Stimulated activated CD4-positive, alpha-beta T cell treated with anti-CD3 and anti-CD28 coated beads, Interleukin-4, amount 100 ng/mL, for 4 hours (primary cell): ENCODE measurements around the gene TCEA3.

Experiments used
- DNase-seq, 2 experiments: peaks; one replicate each; pipeline ENCODE4 v3.0.0-alpha.2; 2020

The TCEA3 gene

DNA sequence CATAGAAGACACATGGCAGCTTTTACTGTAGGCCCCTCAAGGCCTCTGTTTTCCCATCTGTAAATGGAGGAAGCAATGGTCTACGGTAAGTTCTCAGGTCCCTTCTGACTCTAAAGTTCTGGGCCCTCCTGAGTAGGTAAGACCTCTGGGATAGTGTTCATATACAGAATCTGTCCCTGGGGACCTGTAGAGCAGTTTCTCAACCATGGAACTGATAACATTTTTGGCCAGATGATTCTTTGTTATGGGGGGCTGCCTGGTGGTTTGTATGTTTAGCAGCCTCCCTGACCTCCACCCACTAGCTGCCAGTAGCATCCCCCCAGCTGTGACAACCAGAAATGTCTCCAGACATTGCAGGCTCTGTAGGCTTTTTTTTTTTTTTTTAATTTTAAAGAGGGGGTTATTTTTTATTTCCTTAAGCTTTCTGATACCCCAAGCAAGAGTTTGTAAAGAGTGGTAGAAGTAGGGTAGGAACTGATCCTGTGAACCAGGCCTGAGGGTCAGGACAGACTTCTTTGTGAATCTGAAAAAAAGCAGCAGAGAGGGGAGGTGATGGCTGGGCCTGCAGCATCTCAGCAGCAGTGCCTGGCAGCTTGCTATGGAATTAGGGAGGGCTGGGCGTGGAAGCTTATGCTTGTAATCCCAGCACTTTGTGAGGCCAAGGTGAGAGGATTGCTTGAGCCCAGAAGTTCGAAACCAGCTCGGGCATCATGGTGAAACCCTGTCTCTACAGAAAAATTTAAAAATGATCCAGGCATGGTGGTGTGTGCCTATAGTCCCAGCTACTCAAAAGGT lies 20.2 kb upstream of the TCEA3 start:
- no peak for DNase-seq

DNA sequence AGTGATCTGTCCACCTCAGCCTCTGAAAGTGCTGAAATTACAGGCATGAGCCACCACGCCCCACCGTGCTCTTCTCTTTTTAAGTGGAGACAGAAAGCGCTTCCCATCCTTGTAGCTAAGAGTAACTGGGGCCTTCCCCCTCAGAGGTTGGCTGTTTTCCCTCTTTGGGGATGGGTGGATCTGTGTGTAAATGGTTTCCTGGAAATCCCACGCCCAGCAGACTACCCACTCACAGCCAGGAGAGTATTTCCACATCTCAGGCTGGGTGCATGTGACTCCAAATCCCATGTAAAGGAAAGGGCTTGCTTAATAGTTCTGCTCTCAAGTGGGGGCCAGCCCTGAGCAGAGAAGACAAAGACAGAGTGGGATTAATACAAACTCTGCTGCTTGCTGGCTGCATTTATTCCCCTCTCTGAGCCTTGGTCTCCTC lies 19.6 kb upstream of the TCEA3 start:
- no peak for DNase-seq

DNA sequence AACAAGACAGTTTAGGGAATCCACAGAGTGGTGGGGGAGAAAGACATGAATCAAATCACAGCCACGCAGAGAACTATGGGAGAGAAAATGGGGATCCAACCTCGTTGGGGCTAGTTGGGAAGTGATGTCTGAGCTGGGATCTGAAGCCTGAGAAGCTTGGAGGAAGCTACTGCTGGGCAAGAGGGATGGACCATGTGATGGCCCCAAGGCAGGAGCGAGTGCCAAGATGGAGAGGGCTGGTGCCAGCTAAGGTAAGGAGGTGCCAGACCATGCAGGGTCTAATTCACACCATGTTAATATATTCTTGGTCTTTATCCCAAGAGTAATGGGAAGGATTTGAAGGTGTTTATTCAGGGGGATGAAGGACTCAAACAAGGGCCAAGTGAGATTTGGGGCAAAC lies 18.2 kb upstream of the TCEA3 start:
- no peak for DNase-seq

DNA sequence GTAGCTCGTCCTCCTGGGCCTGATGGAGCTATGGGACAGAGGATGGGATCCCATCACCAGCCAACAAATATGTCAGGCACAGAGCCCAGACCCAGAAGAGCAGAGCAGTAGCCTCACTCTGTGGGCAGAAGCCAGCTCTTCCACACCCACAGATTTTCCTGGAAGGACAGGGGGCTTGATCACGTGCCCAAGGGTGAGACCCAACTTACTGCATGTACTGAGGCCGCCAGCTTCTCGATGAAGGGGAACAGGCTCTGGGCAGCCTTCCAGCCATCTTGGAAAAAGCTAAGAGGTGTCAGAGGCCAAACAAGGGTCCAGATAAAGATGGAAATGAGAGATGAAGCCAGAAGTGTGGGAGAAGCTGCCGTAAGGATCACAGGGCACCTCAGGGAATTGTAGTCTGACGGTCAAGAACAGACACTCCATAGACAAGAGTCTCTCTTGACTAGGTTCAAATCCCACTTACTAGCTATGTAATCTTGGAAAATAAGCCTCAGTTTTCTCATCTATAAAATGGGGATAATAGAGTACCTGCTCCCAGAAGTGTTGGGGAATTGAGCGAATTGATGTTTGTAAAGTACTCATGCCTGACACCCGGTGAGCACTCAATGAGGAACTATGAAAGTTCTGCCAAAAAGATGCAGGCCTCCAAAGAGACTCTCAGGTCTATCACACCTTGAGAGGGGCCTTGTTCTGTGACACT lies 17.0 kb upstream of the TCEA3 start:
- DNase-seq, result no peak

DNA sequence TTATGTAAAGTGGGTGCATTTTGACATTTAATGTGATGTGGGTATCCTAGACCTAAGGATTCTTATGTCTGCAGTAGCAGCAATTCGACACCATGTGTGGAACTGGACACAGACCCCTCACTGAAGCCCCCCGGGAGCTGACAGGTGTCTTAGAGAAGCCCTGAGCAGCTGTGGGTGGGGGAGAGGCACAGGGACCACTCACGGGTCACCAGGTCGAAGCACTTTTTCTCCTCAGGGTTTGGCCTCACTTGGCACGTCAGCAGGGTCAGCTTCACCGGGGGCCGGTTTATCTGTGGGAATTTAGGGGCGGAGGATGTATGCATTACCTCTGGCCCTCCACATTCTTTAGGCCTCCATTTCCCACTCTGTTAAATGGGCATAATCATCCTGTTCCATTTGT lies 14.0 kb upstream of the TCEA3 start:
- no peak for DNase-seq

DNA sequence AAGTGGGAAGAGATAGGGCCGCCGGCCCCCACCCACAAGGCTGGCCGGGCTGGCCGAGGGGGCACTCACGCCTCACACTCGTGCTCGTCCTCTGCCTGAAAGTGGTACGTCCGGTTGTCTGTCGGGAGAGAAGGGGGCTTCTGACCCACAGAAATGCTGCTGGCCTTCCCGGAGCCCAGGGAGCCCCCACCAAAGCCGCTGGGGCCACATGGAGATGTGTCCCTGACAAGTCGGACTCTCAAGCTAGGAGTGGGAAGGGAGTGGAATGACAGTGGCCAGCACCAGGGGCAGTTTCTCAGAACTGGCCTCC lies 12.8 kb upstream of the TCEA3 start:
- DNase-seq, result no peak

DNA sequence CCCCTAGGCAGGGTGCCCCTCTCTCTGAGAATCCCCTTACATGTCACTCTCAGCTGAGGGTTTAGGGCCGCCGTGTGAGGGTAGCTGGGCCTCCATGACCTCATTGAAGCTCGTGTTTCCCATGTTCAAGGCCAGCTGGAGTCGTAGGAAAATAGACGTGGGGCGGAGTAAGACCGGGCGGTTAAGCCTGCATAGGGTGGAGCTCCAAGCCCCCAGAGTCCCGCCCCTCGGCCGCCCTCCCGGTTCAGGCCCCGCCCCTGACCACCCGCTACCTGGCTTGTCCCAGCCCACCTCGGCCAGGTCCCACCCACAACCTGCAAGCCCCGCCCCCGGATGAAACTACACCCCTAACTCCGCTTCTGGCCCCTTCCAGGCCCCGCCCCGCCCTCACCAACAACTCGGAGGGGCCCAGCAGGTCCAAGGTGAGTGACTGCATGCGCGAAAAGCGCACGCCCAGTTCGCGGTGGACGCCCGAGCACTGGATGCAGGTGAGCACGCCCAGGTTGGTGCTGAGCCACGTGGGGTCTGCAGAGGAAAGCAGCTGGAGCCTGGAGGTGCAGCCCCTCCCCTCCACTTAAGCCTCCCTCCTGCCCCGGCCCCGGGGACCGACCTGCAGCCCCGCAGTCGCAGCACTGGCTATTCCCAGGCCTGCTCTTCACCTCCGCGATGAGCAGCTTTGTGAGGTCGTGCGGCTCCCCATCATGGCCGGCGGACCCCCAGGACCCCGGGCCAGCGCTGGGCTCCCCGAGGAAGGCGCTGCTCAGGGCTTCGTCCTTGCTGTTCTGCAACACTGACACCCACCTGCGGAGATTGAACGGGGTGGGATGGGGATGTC lies 12.2 kb upstream of the TCEA3 start:
- DNase-seq, result peak; percentile 29 to 36

DNA sequence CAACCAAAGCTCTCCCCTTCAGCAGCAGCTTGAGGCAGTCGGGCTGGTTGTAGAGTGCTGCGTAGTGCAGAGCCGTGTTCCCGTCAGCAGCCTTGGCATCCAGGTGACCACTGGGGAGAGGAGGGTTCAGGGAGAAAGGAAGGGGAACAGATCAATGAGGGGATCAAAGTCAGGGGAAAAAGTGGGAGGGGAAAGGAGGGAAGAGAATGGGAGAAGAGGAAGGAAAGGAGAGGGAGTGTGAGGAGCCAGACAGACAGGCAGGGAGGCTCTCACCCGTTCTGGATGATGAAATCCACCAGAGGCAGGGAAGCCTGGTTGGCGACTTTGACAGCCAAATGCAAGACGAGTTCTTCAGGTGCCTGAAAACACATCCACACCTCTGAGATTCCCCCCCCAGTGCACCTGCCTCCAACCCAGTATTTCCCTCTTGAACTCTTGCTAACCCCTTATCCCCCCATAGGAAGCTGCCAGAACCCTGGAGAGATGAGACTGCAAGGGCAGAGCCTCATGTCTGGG lies 9.8 kb upstream of the TCEA3 start:
- no peak for DNase-seq

DNA sequence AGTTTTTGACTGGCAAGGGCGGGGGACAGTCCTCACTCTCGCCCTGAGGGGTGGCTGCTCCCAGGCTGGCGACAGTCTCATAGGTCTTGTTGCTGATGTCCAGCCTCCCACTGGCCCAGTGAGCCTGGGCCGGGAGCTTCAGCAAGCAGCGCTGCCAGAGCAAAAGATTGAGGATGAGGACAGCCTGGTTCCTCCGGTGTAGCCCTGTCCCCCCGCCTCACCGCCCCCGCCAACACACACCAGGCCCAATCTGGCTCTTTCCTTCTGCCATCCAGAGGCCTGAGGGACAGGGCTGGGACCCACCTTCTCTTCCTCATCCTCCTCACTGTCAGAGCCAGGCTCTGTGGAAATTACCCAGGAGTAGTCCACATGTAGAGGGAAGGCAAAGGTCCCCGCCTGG lies 8.6 kb upstream of the TCEA3 start:
- no peak for DNase-seq

DNA sequence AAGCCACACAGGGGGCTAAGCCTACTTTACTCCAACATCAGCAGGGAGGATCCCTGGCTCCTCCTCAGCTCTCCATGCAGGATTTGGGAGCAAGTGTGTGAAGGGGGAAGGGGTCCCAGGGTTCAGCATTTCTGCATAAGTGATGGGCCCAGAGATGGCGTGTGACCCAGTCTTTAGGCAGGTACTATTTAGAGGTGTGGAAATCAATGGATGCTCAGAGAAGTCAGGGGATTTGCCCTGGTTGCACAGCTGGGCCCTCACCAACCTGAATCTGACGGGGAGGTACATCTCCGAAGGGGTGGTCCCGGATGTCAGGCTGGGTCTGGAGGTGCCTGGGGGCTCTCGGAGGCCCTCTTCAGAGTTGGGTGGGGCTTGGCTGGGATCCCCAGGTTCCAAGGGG lies 6.9 kb upstream of the TCEA3 start:
- DNase-seq, result no peak

DNA sequence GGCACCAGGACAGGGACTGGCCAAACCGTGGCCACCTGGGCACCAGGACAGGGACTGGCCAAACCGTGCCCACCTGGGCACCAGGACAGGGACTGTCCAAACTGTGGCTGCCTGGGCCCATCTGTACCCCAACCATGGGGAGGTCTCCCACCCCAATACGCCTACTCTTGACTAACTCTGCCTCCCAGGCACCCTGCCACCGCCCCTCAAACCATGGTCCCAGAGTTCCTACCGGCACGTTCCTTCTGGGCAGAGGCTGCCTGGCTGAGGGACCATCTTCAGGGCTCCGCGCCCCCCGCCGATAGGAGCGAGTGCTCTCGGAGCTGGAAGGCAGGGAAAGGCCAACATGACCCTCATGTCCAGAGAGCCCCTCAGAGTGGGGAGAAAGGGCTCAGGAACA lies 6.3 kb upstream of the TCEA3 start:
- DNase-seq, result no peak

DNA sequence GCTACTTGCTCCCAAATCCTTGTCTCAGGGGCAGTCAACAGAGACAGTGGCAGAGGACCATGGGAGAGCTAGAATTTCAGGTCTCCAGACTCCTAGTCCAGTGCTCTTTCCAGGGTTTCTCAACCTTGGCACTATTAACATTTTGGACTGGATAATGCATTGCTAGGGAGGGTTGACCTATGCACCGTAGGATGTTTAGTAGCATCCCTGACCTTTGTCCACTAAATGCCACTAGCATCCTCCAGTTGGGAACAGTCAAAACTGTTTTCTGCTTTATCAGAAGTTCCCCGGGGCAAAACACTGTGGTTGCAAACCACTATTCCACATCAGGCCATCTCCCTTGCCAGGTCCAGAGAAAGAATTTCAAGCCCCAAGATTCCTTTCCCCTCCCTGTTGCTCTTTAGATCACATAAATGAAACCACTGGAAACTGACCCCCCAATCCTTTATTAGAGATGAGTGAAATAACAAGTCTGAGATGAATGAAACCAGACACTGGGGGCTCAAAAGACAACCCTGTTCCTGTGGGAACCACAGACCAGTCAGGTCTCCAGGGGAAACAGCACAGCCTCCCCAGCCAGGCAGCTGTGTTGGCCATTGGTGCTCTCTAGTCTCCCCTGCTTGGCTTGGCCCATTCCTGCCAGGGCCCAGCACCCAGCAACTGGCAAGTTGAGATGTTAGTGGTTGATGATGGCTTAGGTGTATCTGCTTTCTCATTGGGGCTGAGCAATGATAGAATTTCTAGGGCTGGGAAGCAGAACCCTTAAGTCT lies 3.8 kb upstream of the TCEA3 start:
- no peak for DNase-seq

DNA sequence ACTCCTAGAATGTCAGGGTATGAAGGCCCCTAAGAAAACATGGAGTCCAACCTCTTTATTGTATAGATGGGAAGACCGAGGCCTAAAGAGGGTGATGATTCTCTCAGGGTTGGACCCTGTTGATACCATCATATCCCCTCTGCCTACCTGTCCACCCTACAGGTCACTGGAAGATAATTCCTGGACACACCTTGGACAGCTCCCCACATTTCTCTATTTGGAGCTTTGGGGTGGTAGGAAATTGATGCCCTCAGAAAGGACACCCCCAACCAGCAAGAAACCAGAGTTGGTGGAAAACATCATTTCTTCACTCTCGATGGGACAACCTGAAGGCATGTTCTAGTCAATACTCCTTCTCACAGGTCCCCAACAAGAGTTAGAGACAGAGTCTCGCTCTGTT lies 3.0 kb upstream of the TCEA3 start:
- no peak for DNase-seq

DNA sequence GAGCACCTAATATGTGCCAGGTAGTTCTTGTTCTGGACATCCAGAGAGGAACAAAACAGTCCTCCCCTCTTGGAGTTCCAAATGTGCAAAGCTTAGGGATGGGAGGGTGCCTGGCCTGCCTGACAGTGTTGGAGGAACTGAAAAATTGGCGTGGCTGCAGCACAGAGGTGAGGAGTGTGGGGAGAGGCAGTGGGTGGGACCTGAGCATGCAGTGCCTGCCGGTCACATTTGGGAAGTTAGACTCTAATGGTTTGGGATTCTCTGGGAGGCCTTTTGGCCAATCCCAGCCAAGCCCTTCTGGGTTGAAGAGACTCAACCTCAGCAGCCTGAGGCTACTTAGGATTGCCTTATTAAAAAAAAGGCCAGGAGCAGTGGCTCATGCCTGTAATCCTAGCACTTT lies 2.3 kb upstream of the TCEA3 start:
- no peak for DNase-seq

DNA sequence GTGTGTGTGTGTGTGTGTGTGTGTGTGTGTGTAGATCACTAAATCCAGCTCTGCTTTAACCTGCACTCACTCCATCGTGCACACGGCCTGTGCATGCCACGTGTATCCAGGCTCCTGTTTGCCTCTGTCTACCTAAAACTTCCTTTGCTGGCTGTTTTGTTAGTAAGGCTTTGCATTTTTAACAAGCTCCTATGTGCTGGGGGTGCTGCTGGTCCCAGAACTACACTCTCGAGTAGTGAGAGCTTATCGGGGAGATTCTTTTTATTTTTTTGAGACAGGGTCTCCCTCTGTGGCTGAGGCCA lies 596 bp upstream of the TCEA3 start:
- DNase-seq, result no peak

DNA sequence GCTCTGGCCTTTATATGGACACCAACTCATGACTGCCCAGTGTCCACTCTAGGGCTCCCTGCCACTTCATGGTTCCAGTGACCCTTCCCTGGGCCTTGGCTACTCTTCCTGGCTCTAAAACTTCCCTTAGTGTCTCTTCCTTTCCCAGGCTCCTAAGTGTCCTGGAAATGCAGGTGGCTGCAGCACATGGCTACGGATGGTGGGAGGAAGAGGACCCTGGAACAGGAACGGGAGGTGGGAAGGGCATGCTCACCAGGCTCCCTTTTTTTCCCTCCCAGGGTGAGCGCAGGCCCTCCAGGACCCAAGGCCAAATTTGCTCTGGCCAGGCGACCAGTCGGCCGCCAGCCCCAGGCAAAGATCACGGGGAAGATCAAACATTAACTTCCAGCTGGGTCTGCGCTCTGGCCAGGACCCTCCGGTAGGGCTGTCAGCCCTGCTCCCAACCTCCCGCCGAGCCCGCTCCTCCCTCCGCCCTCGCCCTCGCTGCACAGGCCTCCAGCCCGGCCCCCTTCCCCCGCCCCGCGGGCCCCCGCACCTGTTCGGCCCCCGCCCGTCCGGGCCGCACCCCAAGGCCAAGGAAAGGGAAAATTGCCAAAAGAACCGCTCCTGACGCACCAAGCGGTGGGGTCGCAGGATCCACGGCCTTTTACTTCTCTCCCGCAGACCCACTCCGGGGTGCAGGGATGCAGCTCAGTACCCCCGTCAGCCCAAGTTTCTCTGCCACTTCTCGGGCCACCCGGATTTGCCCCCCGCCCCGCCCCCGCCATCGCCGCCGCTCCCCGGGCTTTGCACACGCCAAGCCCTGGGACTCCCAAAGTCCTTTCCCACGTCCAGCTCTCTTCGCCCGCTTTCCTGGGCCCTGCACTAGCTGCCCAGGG lies 894 bp downstream of the TCEA3 start:
- peak; percentile 13 to 15 for DNase-seq

DNA sequence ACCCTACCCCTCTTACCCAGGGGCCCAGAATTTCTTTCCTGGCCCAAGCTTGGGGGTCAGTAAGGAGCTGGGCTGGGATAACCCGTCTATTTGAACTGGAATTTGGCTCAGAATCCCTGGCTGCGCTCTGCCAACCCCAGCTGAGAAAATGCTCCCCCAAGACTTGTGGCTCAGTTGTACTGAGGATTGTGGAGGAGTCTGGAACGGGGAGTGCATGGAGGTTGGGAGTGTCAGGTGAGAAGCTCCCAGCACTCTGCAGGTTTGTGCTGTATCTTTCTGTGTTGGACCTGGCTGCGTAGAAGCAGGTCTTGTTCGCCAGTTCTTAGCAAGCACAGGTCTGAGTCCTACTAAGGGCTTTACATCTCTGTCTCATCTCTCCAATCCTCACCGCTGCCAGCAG lies 1.6 kb downstream of the TCEA3 start:
- no peak for DNase-seq

DNA sequence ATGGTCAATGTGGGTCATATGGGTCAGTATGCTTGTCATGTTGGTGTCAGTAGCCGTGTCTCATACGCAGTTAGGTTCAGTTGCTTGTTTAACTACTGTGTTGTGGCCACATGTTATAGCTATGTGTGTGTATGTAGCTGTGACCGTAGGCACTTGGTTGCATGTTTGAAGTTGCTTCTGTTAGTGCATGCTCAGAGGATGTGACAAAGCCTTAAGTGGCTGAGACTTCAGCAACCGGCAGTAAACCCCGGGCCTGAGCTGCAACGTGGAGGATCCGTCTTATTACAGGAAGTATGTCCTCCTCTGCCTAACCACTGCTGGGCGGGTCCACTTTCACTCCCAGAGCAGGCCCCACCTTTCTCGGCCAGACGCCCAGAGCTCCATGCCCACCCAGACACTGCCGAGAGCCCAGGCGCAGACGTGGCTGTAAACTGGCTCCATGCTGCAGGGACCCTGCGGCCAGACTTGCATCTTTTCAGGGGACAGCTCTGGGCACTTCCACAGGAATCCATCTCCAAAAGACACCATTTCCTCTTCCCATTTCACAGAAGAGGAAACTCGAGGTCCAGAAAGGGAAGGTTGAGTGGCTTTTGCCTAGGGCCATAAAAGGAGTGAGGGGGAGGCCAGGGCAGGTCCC lies 2.2 kb downstream of the TCEA3 start:
- DNase-seq, result peak; percentile 16 to 37

DNA sequence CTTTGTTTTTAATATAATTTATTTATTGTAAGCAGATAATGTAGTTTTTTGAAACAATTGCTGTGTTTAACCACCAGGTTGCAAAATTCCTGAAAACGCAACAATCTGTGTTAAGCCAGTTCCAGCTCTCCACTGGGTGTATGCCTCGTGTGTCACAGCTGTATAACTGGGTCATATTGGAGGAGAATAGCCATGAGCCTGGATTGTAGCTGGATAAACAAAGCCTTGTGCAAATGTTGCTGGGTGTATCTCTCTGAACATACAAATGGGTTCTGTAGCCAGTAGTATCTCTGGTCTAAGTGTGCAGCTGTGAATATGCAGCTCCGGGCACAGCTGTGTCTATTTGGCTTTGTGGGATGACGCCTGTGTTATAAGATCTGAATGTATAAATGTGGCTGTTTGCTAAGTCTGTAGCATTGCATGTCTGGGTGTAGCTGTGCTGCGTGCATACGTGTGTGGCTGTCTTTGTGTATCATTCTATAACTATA lies 2.8 kb downstream of the TCEA3 start:
- DNase-seq, result no peak

DNA sequence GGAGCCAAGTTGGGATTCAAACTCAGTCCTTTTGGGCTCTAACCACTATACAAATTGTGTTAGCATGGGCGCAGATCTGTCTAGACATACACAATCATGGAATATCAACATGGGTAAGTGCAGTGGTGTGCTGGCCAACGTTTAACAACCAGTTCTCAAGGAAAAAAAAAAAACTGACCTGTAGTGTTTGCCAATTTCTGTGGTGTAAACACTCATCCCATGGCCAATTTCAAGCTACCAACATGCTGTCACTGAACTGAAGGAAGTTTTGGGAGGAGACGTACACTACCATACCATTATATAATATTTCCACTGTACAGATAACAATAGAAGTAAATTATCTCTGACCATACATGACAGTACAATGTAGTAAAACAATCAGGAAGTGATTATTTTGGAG lies 3.2 kb downstream of the TCEA3 start:
- DNase-seq, result no peak

DNA sequence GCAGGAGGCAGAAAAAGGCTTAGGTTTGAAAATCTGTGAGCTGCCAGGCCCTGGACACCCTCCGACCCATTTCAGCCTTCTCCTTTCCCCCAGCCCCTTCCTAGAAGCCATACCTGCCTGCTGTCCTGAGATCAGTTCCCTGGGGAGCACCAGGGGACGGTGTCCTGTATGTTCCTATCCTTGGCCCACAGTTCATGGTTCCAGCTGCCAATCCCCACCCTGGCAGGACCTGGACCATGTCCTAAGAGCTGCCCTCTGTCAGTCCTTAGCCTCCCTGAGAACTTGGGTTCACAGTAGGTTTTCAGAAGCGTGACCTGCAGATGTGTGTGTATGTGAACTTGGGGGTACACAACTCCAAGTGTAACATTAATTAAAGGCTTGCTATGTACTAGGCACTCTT lies 3.8 kb downstream of the TCEA3 start:
- no peak for DNase-seq
